HCEC 1CT (cell line): Measurements from ENCODE around the gene RPL4.
"Not testable (repeated sequence)": the region's sequence is repeated elsewhere in the genome, so short reads cannot be mapped to it uniquely, and the experiment has no call there.

ENCODE experiments used
- DNase-seq: peaks from one replicate; pipeline ENCODE4 v3.0.0-alpha.2; 2017

RPL4 gene

GRCh38 chr15:66489179-66489791 lies 15.4 kb downstream of the RPL4 start:
- DNase-seq, result no peak

DNA sequence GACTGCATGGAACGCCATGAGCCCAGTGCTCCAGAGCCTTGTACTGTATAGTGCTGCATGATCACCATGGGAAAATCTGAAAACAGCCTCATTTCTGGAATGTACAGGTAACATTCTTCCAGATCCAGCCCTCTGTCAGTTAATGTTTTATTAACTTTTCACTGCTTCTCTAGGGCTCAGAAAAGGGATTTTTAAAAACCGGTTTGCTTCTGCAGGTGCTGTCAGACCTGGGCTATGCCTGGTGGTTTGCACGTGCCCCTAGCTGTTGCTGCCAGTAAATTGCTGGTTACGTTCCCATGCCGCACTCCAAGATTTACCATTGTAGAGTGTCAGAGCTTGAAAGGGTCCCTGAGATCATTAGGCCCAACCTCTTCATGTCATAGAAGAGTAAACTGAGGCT lies 16.1 kb downstream of the RPL4 start:
- no peak for DNase-seq

DNA sequence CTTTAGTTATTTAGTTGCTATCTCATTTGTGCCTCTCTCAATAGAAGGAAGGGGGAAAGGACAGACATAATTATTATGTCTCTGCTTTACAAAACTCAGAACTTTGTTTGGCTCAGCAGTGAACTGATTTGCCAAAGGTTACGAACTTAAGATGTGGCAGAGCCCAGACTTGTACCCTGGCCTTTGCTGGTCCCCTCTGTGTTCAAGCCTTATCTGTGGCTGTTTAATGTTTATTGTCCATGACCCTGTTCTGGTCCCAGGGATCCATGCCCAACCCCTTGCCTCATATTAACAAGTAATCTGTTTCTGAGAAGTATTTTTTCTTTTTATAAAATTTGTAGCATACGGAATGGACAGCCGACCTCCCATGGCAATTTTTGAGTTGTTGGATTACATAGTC lies 17.8 kb downstream of the RPL4 start:
- DNase-seq, result no peak

- DNase-seq, result no peak
These were observed 20.0 kb downstream of the RPL4 start for GRCh38 chr15:66484539-66485112.

GRCh38 chr15:66483131-66483566 lies 21.5 kb downstream of the RPL4 start:
- peak; percentile 55 for DNase-seq

- no peak for DNase-seq
These were observed 22.1 kb downstream of the RPL4 start for GRCh38 chr15:66482539-66482938.

- DNase-seq, result no peak
These were observed 23.4 kb downstream of the RPL4 start for GRCh38 chr15:66481107-66481856.

GRCh38 chr15:66480267-66480666 lies 24.4 kb downstream of the RPL4 start:
- DNase-seq, result no peak

GRCh38 chr15:66477011-66477410 lies 27.6 kb downstream of the RPL4 start:
- DNase-seq, result no peak

- no peak for DNase-seq
These were observed 28.1 kb downstream of the RPL4 start for GRCh38 chr15:66476535-66476934.

DNA sequence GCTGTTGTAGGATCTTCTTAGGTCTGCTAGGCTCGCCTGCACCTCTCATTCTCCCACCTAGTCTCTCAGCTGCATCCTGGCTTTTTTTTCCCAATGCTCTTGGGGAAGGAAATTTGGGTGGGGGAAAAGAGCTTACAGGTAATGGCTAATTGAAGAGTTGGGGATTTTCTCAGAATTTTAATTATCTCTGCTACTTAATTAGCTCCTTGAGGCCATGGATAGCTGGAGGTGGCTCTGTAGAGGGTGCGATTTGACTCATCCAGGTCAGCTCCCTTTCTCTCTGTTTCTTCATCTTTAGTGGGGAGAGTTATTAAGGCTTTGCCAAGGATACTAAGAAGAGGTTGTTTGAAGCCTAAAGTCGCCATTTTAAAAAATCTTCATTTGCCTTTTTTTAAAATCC lies 29.7 kb downstream of the RPL4 start:
- DNase-seq, result no peak

- no peak for DNase-seq
These were observed 30.5 kb downstream of the RPL4 start for GRCh38 chr15:66474135-66474534.

- peak; percentile 44 for DNase-seq
These were observed 32.3 kb downstream of the RPL4 start for GRCh38 chr15:66472176-66472999.

DNA sequence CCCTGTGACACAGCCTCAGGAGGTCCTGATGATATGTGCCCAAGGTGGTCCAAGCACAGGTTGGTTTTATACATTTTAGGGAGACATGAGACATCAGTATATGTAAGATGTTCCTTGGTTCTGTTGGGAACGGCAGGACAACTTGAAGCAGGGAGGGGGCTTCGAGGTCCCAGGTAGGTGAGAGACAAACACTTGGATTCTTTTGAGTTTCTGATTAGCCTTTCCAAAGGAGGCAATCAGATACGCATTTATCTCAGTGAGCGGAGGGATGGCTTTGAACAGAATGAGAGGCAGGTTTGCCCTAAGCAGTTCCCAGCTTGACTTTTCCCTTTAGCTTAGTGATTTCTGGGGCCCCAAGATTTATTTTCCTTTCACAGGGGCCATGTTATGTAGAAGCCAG lies 33.8 kb downstream of the RPL4 start:
- DNase-seq, result not testable (repeated sequence)

GRCh38 chr15:66467162-66468040 lies 37.3 kb downstream of the RPL4 start:
- not testable (repeated sequence) for DNase-seq

- not testable (repeated sequence) for DNase-seq
These were observed 39.4 kb downstream of the RPL4 start for GRCh38 chr15:66465294-66465693.

DNA sequence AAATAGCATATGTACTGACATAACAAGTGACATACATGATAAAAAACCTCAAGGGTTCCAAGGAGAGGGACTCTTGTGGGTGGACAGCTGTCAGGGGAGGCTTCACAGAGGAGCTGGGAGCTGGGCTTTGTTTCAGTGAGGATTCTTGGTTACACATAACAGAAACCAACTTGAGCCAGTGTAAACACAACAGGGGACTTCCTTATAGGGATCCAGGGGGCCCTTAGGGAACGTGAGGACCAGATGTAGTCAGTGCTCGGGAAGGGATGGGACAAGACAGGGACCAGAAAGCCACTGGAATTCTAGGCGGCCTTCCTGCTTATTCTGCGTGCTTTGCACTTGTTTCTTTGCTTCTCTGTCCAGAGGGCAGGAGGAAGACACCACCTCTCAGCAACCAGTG lies 42.0 kb downstream of the RPL4 start:
- DNase-seq, result no peak

GRCh38 chr15:66461917-66462316 lies 42.7 kb downstream of the RPL4 start:
- no peak for DNase-seq

GRCh38 chr15:66461294-66461693 lies 43.4 kb downstream of the RPL4 start:
- DNase-seq, result not testable (repeated sequence)

GRCh38 chr15:66459818-66460615 lies 44.6 kb downstream of the RPL4 start:
- no peak for DNase-seq

- no peak for DNase-seq
These were observed 48.4 kb downstream of the RPL4 start for GRCh38 chr15:66456211-66456610.
